Measurements from ENCODE around the gene MAP3K2.

The MAP3K2 gene

GRCh38 chr2:127314193-127314988, 73.4 kb downstream of the MAP3K2 start:
- 83 to 96% methylated on average over 3 to 4 of the region's 7 CpGs for WGBS, 2 experiments (ENCODE audit: insufficient coverage in 2 of 2)
- H3K4me1 ChIP-seq (ENCODE audit: control insufficient read depth, insufficient read depth, low read length, poor library complexity, severe bottlenecking), result no peaks in the 10 kb centered on the region
- peaks cover 91% of the 10 kb centered on the region for H3K36me3 ChIP-seq (ENCODE audit: control insufficient read depth, insufficient read depth, low read length)
- no peak overlapping the region for H3K27ac ChIP-seq (ENCODE audit: low read depth, low read length, severe bottlenecking)
- no peak overlapping the region for H3K4me3 ChIP-seq (ENCODE audit: extremely low read depth, insufficient read depth, low read length, poor library complexity, severe bottlenecking)
- no peaks in the 10 kb centered on the region for H3K9me3 ChIP-seq (ENCODE audit: control insufficient read depth, low read length)

- Histone ChIP-seq H3K27ac (ENCODE audit: low read depth, low read length, severe bottlenecking) (no peak overlapping the region), H3K4me1 (ENCODE audit: control insufficient read depth, insufficient read depth, low read length, poor library complexity, severe bottlenecking) (no peaks in the 10 kb centered on the region), H3K36me3 (ENCODE audit: control insufficient read depth, insufficient read depth, low read length) (peaks cover 90% of the 10 kb centered on the region), H3K9me3 (ENCODE audit: control insufficient read depth, low read length) (no peaks in the 10 kb centered on the region), H3K4me3 (ENCODE audit: extremely low read depth, insufficient read depth, low read length, poor library complexity, severe bottlenecking) (no peak overlapping the region)
- no CpG with 5 or more reads among the region's 3 CpGs for WGBS, 2 experiments (ENCODE audit: insufficient coverage in 2 of 2)
Measured at GRCh38 chr2:127313406-127313805, 74.4 kb downstream of the MAP3K2 start.

GRCh38 chr2:127310980-127311379, 76.8 kb downstream of the MAP3K2 start:
- Histone ChIP-seq H3K27ac (ENCODE audit: low read depth, low read length, severe bottlenecking) (no peak overlapping the region), H3K9me3 (ENCODE audit: control insufficient read depth, low read length) (no peaks in the 10 kb centered on the region), H3K4me3 (ENCODE audit: extremely low read depth, insufficient read depth, low read length, poor library complexity, severe bottlenecking) (no peak overlapping the region), H3K4me1 (ENCODE audit: control insufficient read depth, insufficient read depth, low read length, poor library complexity, severe bottlenecking) (no peaks in the 10 kb centered on the region), H3K36me3 (ENCODE audit: control insufficient read depth, insufficient read depth, low read length) (peaks cover 85% of the 10 kb centered on the region)
- WGBS, 2 experiments (ENCODE audit: insufficient coverage in 2 of 2), result 100% methylated on average over 1 to 2 of the region's 3 CpGs

GRCh38 chr2:127309468-127309867, 78.3 kb downstream of the MAP3K2 start:
- Histone ChIP-seq H3K36me3 (ENCODE audit: control insufficient read depth, insufficient read depth, low read length) (peaks cover 82% of the 10 kb centered on the region), H3K9me3 (ENCODE audit: control insufficient read depth, low read length) (no peaks in the 10 kb centered on the region), H3K27ac (ENCODE audit: low read depth, low read length, severe bottlenecking) (no peak overlapping the region), H3K4me3 (ENCODE audit: extremely low read depth, insufficient read depth, low read length, poor library complexity, severe bottlenecking) (no peak overlapping the region), H3K4me1 (ENCODE audit: control insufficient read depth, insufficient read depth, low read length, poor library complexity, severe bottlenecking) (no peaks in the 10 kb centered on the region)
- WGBS, 2 experiments (ENCODE audit: insufficient coverage in 2 of 2), result 80 to 100% methylated on average over 1 to 3 of the region's 4 CpGs

- Histone ChIP-seq H3K4me1 (ENCODE audit: control insufficient read depth, insufficient read depth, low read length, poor library complexity, severe bottlenecking) (no peaks in the 10 kb centered on the region), H3K9me3 (ENCODE audit: control insufficient read depth, low read length) (no peaks in the 10 kb centered on the region), H3K27ac (ENCODE audit: low read depth, low read length, severe bottlenecking) (no peak overlapping the region), H3K4me3 (ENCODE audit: extremely low read depth, insufficient read depth, low read length, poor library complexity, severe bottlenecking) (no peak overlapping the region), H3K36me3 (ENCODE audit: control insufficient read depth, insufficient read depth, low read length) (peaks cover 75% of the 10 kb centered on the region)
- 90 to 94% methylated on average over 6 of the region's 7 CpGs for WGBS, 2 experiments (ENCODE audit: insufficient coverage in 2 of 2)
Measured at GRCh38 chr2:127308586-127309138, 79.1 kb downstream of the MAP3K2 start.

- no peak overlapping the region for H3K4me3 ChIP-seq (ENCODE audit: extremely low read depth, insufficient read depth, low read length, poor library complexity, severe bottlenecking)
- WGBS, 2 experiments (ENCODE audit: insufficient coverage in 2 of 2), result 80% methylated on average over 1 of the region's 4 CpGs; no CpG with 5 or more reads in 1 of the 2 experiments
- no peaks in the 10 kb centered on the region for H3K9me3 ChIP-seq (ENCODE audit: control insufficient read depth, low read length)
- H3K4me1 ChIP-seq (ENCODE audit: control insufficient read depth, insufficient read depth, low read length, poor library complexity, severe bottlenecking), result no peaks in the 10 kb centered on the region
- H3K36me3 ChIP-seq (ENCODE audit: control insufficient read depth, insufficient read depth, low read length), result peaks cover 49% of the 10 kb centered on the region
- H3K27ac ChIP-seq (ENCODE audit: low read depth, low read length, severe bottlenecking), result no peak overlapping the region
Measured at GRCh38 chr2:127305990-127306585, 81.7 kb downstream of the MAP3K2 start.

GRCh38 chr2:127302168-127302567, 85.6 kb downstream of the MAP3K2 start:
- H3K9me3 ChIP-seq (ENCODE audit: control insufficient read depth, low read length), result no peaks in the 10 kb centered on the region
- 83% methylated on average over 1 of the region's 1 CpG; no CpG with 5 or more reads in 1 of the 2 experiments for WGBS, 2 experiments (ENCODE audit: insufficient coverage in 2 of 2)
- no peak overlapping the region for H3K4me3 ChIP-seq (ENCODE audit: extremely low read depth, insufficient read depth, low read length, poor library complexity, severe bottlenecking)
- no peak overlapping the region for H3K27ac ChIP-seq (ENCODE audit: low read depth, low read length, severe bottlenecking)
- no peaks in the 10 kb centered on the region for H3K4me1 ChIP-seq (ENCODE audit: control insufficient read depth, insufficient read depth, low read length, poor library complexity, severe bottlenecking)
- H3K36me3 ChIP-seq (ENCODE audit: control insufficient read depth, insufficient read depth, low read length), result peaks cover 20% of the 10 kb centered on the region

- Histone ChIP-seq H3K4me3 (ENCODE audit: extremely low read depth, insufficient read depth, low read length, poor library complexity, severe bottlenecking) (peak within 1 kb of the TSS; percentile 94), H3K4me1 (ENCODE audit: control insufficient read depth, insufficient read depth, low read length, poor library complexity, severe bottlenecking) (no peaks in the 10 kb centered on the region), H3K36me3 (ENCODE audit: control insufficient read depth, insufficient read depth, low read length) (peaks cover 41% of the 10 kb centered on the region), H3K27ac (ENCODE audit: low read depth, low read length, severe bottlenecking) (peak within 1 kb of the TSS; percentile 86), H3K9me3 (ENCODE audit: control insufficient read depth, low read length) (no peaks in the 10 kb centered on the region)
- WGBS, 2 experiments (ENCODE audit: insufficient coverage in 2 of 2), result 1% methylated on average over 44 to 51 of the region's 55 CpGs
Measured at GRCh38 chr2:127293748-127294562, 93.8 kb downstream of the MAP3K2 start, which contains the start of gene ERCC3. TSS of gene ERCC3 (minus strand) at chr2:127294144. CDS start at chr2:127294081, 63 bp downstream.

GRCh38 chr2:127293386-127293747, 94.4 kb downstream of the MAP3K2 start:
- peaks cover 47% of the 10 kb centered on the region for H3K36me3 ChIP-seq (ENCODE audit: control insufficient read depth, insufficient read depth, low read length)
- peak overlapping the region; percentile 86 for H3K27ac ChIP-seq (ENCODE audit: low read depth, low read length, severe bottlenecking)
- no peaks in the 10 kb centered on the region for H3K4me1 ChIP-seq (ENCODE audit: control insufficient read depth, insufficient read depth, low read length, poor library complexity, severe bottlenecking)
- WGBS, 2 experiments (ENCODE audit: insufficient coverage in 2 of 2), result 17 to 18% methylated on average over 6 to 12 of the region's 13 CpGs
- no peaks in the 10 kb centered on the region for H3K9me3 ChIP-seq (ENCODE audit: control insufficient read depth, low read length)
- peak overlapping the region; percentile 94 for H3K4me3 ChIP-seq (ENCODE audit: extremely low read depth, insufficient read depth, low read length, poor library complexity, severe bottlenecking)

GRCh38 chr2:127288274-127288673, 99.5 kb downstream of the MAP3K2 start:
- Histone ChIP-seq H3K4me3 (ENCODE audit: extremely low read depth, insufficient read depth, low read length, poor library complexity, severe bottlenecking) (no peak overlapping the region), H3K27ac (ENCODE audit: low read depth, low read length, severe bottlenecking) (no peak overlapping the region), H3K4me1 (ENCODE audit: control insufficient read depth, insufficient read depth, low read length, poor library complexity, severe bottlenecking) (no peaks in the 10 kb centered on the region), H3K9me3 (ENCODE audit: control insufficient read depth, low read length) (peaks cover 9% of the 10 kb centered on the region), H3K36me3 (ENCODE audit: control insufficient read depth, insufficient read depth, low read length) (peaks cover 98% of the 10 kb centered on the region)
- 93 to 100% methylated on average over 1 of the region's 3 CpGs for WGBS, 2 experiments (ENCODE audit: insufficient coverage in 2 of 2)

Data from mesodermal cell (in vitro differentiated cells).